CD14-positive monocyte (primary cell): ENCODE data around the gene TAS2R43. TPM values are rescaled to one million over a fixed set of nuclear protein-coding genes. Genes with fewer than 3 reads are reported as not detected.
"Not testable (repeated sequence)": the region's sequence is repeated elsewhere in the genome, so short reads cannot be mapped to it uniquely, and the experiment has no call there.

Experiments used
- DNase-seq, 3 donors: peaks; one replicate each; pipeline ENCODE4 v3.0.0-alpha.2; 2011 to 2022
- H2AFZ ChIP-seq: 2 replicates; pipeline ENCODE4 v1.6.0; 2012; ENCODE audit warnings: mild to moderate bottlenecking, low read depth, low read length, inconsistent platforms; ENCODE audit not compliant: insufficient read depth, poor library complexity, severe bottlenecking
- H3K27ac ChIP-seq, 2 donors: 1 replicate in 1 of 2; 2 replicates in 1 of 2; pipeline ENCODE4 v1.5.1; 2012 to 2013; ENCODE audit warnings: low read length in 2 of 2, control low read depth in 1 of 2, inconsistent platforms in 1 of 2, low read depth in 1 of 2, mild to moderate bottlenecking in 1 of 2
- H3K27me3 ChIP-seq, 2 donors: one replicate each; pipeline versions ENCODE4 v1.6.0 to v1.6.1; 2011 to 2013; ENCODE audit warnings: low read length in 2 of 2; ENCODE audit not compliant: control insufficient read depth in 2 of 2, insufficient read depth in 2 of 2
- H3K36me3 ChIP-seq, 2 donors: replicated peaks in 1 of 2; 1 replicate in 1 of 2; 2 replicates in 1 of 2; pipeline versions ENCODE4 v1.5.1 to v1.6.1; 2012 to 2013; ENCODE audit warnings: low read length in 2 of 2, control low read depth in 1 of 2, inconsistent platforms in 1 of 2, mild to moderate bottlenecking in 1 of 2; ENCODE audit not compliant: insufficient read depth in 2 of 2, control insufficient read depth in 1 of 2
- H3K4me1 ChIP-seq, 2 donors: 1 replicate in 1 of 2; 2 replicates in 1 of 2; pipeline versions ENCODE4 v1.5.1 to v1.6.1; 2012 to 2013; ENCODE audit warnings: low read length in 2 of 2, control low read depth in 1 of 2, inconsistent platforms in 1 of 2, mild to moderate bottlenecking in 1 of 2, moderate library complexity in 1 of 2; ENCODE audit not compliant: insufficient read depth in 2 of 2, control insufficient read depth in 1 of 2
- H3K4me2 ChIP-seq: replicated peaks from 2 replicates; pipeline ENCODE3; 2012; ENCODE audit warnings: low read length, moderate library complexity, mild to moderate bottlenecking; ENCODE audit not compliant: poor library complexity, severe bottlenecking; ENCODE audit errors: extremely low read depth
- H3K4me3 ChIP-seq, 3 experiments: fragments of 200-600 bp in 1 of 3; sonication (generic) in 1 of 3; replicated peaks in 1 of 3; 1 replicate in 2 of 3; 2 replicates in 1 of 3; pipeline ENCODE4 v1.5.1; 2011 to 2013; ENCODE audit warnings: low read length in 3 of 3, mild to moderate bottlenecking in 3 of 3, control low read depth in 2 of 3, low read depth in 2 of 3, inconsistent platforms in 1 of 3, moderate library complexity in 1 of 3
- H3K79me2 ChIP-seq: 2 replicates; pipeline ENCODE4 v1.6.0; 2012; ENCODE audit warnings: mild to moderate bottlenecking, control low read depth, inconsistent platforms, low read length, moderate library complexity; ENCODE audit not compliant: insufficient read depth
- H3K9ac ChIP-seq: 2 replicates; pipeline ENCODE4 v1.6.0; 2017; ENCODE audit warnings: low read length, mild to moderate bottlenecking; ENCODE audit not compliant: insufficient read depth, poor library complexity, severe bottlenecking
- H3K9me3 ChIP-seq, 2 donors: replicated peaks in 1 of 2; 1 replicate in 1 of 2; 2 replicates in 1 of 2; pipeline versions ENCODE4 v1.5.1 to v1.6.1; 2012 to 2013; ENCODE audit warnings: low read length in 2 of 2, control low read depth in 1 of 2; ENCODE audit not compliant: control insufficient read depth in 1 of 2, insufficient read depth in 1 of 2
- H4K20me1 ChIP-seq: 2 replicates; pipeline ENCODE4 v1.6.0; 2012; ENCODE audit warnings: mild to moderate bottlenecking, low read length, control low read depth, moderate library complexity; ENCODE audit not compliant: insufficient read depth
- H3K27ac Mint-ChIP-seq, 7 donors: one replicate each; pipeline ENCODE4 v1.8.0; 2020; ENCODE audit warnings: mild to moderate bottlenecking in 7 of 7, mixed read lengths in 7 of 7, moderate library complexity in 6 of 7, inconsistent platforms in 2 of 7
- H3K27me3 Mint-ChIP-seq, 3 donors: one replicate each; pipeline ENCODE4 v1.8.0; 2021 to 2022; ENCODE audit warnings: low read depth in 3 of 3, mild to moderate bottlenecking in 3 of 3, mixed read lengths in 3 of 3, moderate library complexity in 3 of 3, inconsistent platforms in 1 of 3
- H3K36me3 Mint-ChIP-seq, 2 donors: one replicate each; pipeline ENCODE4 v1.8.0; 2020; ENCODE audit warnings: mixed read lengths in 2 of 2, inconsistent platforms in 1 of 2, mild to moderate bottlenecking in 1 of 2
- H3K4me1 Mint-ChIP-seq: one replicate; pipeline ENCODE4 v1.8.0; 2020; ENCODE audit warnings: mild to moderate bottlenecking, mixed read lengths
- H3K4me3 Mint-ChIP-seq, 2 donors: one replicate each; pipeline ENCODE4 v1.8.0; 2020; ENCODE audit warnings: mild to moderate bottlenecking in 2 of 2, mixed read lengths in 2 of 2, moderate library complexity in 1 of 2
- H3K9me3 Mint-ChIP-seq, 7 donors: one replicate each; pipeline ENCODE4 v1.8.0; 2020 to 2022; ENCODE audit warnings: mixed read lengths in 7 of 7, mild to moderate bottlenecking in 6 of 7, moderate library complexity in 6 of 7, inconsistent platforms in 2 of 7
- CTCF ChIP-seq: fragments of 200-600 bp; IDR thresholded peaks from one replicate; pipeline ENCODE4 v1.8.0; 2022; ENCODE audit warnings: antibody characterized with exemption, mild to moderate bottlenecking
- WGBS: methylation state at CpG from one replicate; pipeline ENCODE4 v1.1.5; 2013; ENCODE audit warnings: missing lambda C conversion rate; ENCODE audit not compliant: insufficient coverage; 5-methylcytosine and 5-hydroxymethylcytosine counted together
- intact Hi-C, 2 donors: fragments of 100-400 bp; cut with micrococcal nuclease; formaldehyde crosslinking; loops; one replicate each; pipeline versions ENCODE4 v1.15.0 to v1.15.1; 2023
- polyA plus RNA-seq, 3 donors: library from polyadenylated mRNA; depleted of rRNA in 1 of 3; unstranded in 2 of 3; stranded (reverse) in 1 of 3; fragments of 300-500 nt in 2 of 3; fragments of >200 nt in 1 of 3; fragmentation: Illumina TruSeq in 2 of 3; gene quantifications; 1 replicate in 2 of 3; 2 replicates in 1 of 3; pipeline ENCODE4 v1.2.3, GENCODE V29; 2012 to 2021

TAS2R43 gene
- polyA plus RNA-seq, 3 donors = not detected

- Mint-ChIP-seq H3K9me3 (peaks cover 0 to 9% (median 1%) of the 10 kb centered on the region in 7 donors), H3K4me3 (no peak overlapping the region), H3K27ac (no peak overlapping the region), H3K36me3 (peaks cover 2 to 4% of the 10 kb centered on the region in 2 donors), H3K27me3 (no peaks in the 10 kb centered on the region), H3K4me1 (no peaks in the 10 kb centered on the region)
- DNase-seq = no peak
- Histone ChIP-seq H4K20me1 (no peaks in the 10 kb centered on the region), H3K4me3 (no peak overlapping the region), H3K79me2 (no peaks in the 10 kb centered on the region), H3K4me1 (no peaks in the 10 kb centered on the region), H3K36me3 (no peaks in the 10 kb centered on the region), H3K9ac (no peak overlapping the region), H3K27me3 (no peaks in the 10 kb centered on the region), H2AFZ (no peak overlapping the region), H3K27ac (no peak overlapping the region), H3K4me2 (no peak overlapping the region), H3K9me3 (no peaks in the 10 kb centered on the region)
- intact Hi-C loops = no loop called here
- no peak for TF ChIP-seq CTCF
- 50% methylated on average over 2 of the region's 2 CpGs for WGBS
Measured at GRCh38 chr12:11067514-11067913, 24.6 kb downstream of the TAS2R43 start.

GRCh38 chr12:11062194-11062593 lies 29.9 kb downstream of the TAS2R43 start, which contains the start of gene TAS2R46:
Gene TAS2R46, minus strand, starts transcription at chr12:11062294. Its CDS starts 0 bp downstream, at chr12:11062294.
- H3K27ac ChIP-seq, H3K4me1 ChIP-seq, H3K4me2 ChIP-seq, H3K27ac Mint-ChIP-seq, DNase-seq, H2AFZ ChIP-seq, H3K4me1 Mint-ChIP-seq, H3K36me3 ChIP-seq, intact Hi-C loops, H3K79me2 ChIP-seq, H4K20me1 ChIP-seq, H3K27me3 ChIP-seq, H3K4me3 Mint-ChIP-seq, H3K4me3 ChIP-seq, H3K9me3 Mint-ChIP-seq, H3K9me3 ChIP-seq, H3K9ac ChIP-seq, H3K27me3 Mint-ChIP-seq, H3K36me3 Mint-ChIP-seq: not testable (repeated sequence)
- WGBS = no CpG with 5 or more reads among the region's 1 CpG
